ENCODE data around the gene EFR3B.

Gene EFR3B

DNA sequence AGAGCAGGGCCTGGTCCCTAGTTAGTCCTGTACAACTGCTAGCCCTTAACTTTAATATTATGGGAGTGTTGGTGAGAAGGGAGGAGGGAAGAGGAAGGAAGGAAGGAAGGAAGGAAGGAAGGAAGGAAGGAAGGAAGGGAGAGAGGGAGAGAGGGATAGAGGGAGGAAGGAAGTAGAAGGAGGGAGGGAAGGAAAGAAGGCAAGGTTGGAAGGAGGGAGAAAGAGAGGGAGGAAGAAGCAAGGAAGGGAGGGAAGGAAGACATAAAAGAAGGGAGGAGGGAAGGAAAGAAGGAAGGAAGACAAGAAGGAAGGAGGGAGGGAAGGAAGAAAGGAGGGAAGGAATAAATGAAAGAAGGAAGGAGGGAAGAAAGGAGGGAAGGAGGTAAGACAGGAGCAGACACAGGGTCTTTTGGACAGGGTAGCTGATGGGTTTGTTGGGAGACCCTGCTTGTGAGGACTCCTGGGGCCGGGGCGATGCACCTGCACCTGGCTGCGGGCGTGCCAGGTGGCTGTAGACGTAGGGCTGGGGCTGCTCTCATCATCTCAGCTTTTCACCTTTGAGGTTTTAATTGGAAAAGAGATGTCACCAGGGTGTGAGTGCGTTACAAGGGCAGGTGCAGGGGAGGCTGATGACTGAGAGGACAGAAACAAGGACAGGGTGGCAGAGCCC, 132.5 kb downstream of the EFR3B start:
- no peak overlapping the region for H3K27ac Mint-ChIP-seq (ENCODE audit: low read depth)
- DNase-seq (ENCODE audit: low spot score in 2 of 2) = no peak
- H3K27me3 Mint-ChIP-seq = peaks cover 84% of the 10 kb centered on the region
- no peaks in the 10 kb centered on the region for H3K9me3 Mint-ChIP-seq
- no peaks in the 10 kb centered on the region for H3K36me3 Mint-ChIP-seq (ENCODE audit: insufficient read depth)
- no peak overlapping the region for H3K4me3 Mint-ChIP-seq
- ATAC-seq (replicated peaks; ENCODE audit: extremely low read depth, poor library complexity, severe bottlenecking) = no peak
- H3K4me1 Mint-ChIP-seq = no peaks in the 10 kb centered on the region

DNA sequence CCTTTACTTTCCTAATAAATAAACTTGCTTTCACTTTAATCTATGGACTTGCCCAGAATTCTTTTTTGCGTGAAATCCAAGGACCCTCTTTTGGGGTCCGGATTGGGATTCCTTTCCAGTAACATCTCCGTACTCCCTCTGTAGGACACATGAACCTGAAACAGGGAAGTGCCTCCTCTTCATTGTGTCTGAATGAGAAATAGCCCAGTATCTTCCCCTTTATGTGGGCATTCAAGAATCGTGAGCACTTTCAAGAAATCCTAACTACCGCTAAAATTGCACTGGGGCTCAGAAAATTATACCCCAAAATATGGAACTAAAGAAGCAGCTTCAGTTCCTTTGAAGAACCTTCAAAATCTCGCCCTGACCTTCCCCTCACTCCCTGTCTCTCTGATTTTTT, 134.3 kb downstream of the EFR3B start:
- Mint-ChIP-seq H3K9me3 (no peaks in the 10 kb centered on the region), H3K36me3 (ENCODE audit: insufficient read depth) (no peaks in the 10 kb centered on the region), H3K27me3 (peaks cover 66% of the 10 kb centered on the region), H3K4me1 (no peaks in the 10 kb centered on the region), H3K4me3 (no peak overlapping the region), H3K27ac (ENCODE audit: low read depth) (no peak overlapping the region)
- ATAC-seq (replicated peaks; ENCODE audit: extremely low read depth, poor library complexity, severe bottlenecking) (no peak), DNase-seq (ENCODE audit: low spot score in 2 of 2) (no peak)

DNA sequence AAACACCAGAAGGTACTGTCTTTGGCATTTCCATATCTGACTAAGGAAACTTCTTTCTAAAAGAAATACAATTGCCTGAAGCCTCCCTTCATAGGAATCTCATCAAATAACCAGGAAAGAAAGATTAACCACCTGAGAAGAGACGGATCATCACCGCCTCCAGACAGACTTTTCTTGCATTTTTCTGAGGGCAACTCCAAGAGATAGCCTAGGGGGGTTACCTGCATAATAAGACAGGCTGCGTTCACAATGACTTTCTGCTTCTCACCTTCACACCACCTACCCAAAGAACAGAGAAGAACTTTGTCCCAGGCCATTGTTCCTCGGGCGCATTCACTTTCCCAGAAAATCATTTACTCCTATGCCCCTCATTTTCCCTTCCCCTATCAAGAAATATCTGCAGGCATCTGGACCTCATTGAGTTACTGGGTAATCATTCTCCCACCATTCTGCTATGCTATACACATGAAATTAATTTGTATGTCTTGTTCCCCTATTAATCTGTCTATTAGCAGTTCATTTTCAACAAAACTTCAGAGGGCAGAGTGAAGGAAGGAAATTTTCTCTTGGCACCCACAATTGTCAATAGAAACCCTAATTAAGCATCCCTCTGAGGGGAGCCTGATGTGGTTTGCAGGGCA, 134.8 kb downstream of the EFR3B start:
- no peak overlapping the region for H3K4me3 Mint-ChIP-seq

DNA sequence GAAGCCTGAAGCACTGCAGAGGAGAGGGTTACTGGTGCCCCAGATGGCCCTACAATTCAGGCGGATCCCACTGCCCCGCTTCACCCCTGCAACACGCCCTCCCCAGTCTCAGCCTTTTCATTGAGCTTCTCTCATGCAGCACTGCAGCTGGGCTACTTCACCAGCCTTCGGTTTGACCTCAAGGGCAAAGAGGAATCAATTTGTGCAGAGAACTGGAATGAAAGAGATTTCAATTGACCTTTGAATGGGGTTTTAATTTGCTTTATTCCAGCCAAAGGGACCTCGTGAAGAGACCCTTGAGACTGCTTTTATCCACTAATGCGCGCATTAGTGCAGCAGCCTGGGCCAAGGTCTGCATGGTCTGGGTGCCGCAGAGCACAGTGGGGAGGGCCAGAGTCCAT, 135.3 kb downstream of the EFR3B start:
- DNase-seq (ENCODE audit: low spot score in 2 of 2) (no peak), ATAC-seq (replicated peaks; ENCODE audit: extremely low read depth, poor library complexity, severe bottlenecking) (no peak)
- no peaks in the 10 kb centered on the region for H3K4me1 Mint-ChIP-seq
- no peak overlapping the region for H3K27ac Mint-ChIP-seq (ENCODE audit: low read depth)
- peaks cover 62% of the 10 kb centered on the region for H3K27me3 Mint-ChIP-seq
- no peak overlapping the region for H3K4me3 Mint-ChIP-seq
- H3K9me3 Mint-ChIP-seq = no peaks in the 10 kb centered on the region
- no peaks in the 10 kb centered on the region for H3K36me3 Mint-ChIP-seq (ENCODE audit: insufficient read depth)

More for the DNA sequence above, 134.8 kb downstream of the EFR3B start:
- H3K27me3 Mint-ChIP-seq = peaks cover 62% of the 10 kb centered on the region
- no peak overlapping the region for H3K27ac Mint-ChIP-seq (ENCODE audit: low read depth)
- no peak for ATAC-seq (replicated peaks; ENCODE audit: extremely low read depth, poor library complexity, severe bottlenecking)
- no peaks in the 10 kb centered on the region for H3K9me3 Mint-ChIP-seq
- DNase-seq (ENCODE audit: low spot score in 2 of 2) = no peak
- H3K36me3 Mint-ChIP-seq (ENCODE audit: insufficient read depth) = no peaks in the 10 kb centered on the region
- H3K4me1 Mint-ChIP-seq = no peaks in the 10 kb centered on the region

DNA sequence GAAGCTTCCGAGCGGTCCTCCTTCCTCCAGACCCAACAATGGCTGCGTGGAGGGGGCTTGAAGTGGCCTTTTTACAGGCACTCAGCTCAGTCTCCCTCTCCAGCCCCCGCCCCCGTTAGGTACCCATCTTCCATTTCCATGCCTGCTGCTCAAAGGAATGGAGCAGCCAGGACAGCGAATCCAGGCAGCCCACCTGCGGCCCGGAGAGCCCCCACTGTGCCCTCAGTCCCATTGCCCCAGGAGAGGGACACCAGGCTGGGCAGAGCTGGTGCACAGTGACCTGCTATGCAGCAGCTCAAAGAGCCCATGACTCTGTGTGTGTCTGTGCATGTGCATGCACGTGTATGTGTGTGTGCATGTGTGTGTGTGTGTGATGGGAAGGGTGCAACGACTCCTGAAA, 137.1 kb downstream of the EFR3B start:
- Mint-ChIP-seq H3K9me3 (no peaks in the 10 kb centered on the region), H3K27me3 (peaks cover 46% of the 10 kb centered on the region), H3K27ac (ENCODE audit: low read depth) (no peak overlapping the region), H3K4me1 (no peaks in the 10 kb centered on the region), H3K4me3 (no peak overlapping the region), H3K36me3 (ENCODE audit: insufficient read depth) (no peaks in the 10 kb centered on the region)
- DNase-seq (ENCODE audit: low spot score in 2 of 2) (no peak), ATAC-seq (replicated peaks; ENCODE audit: extremely low read depth, poor library complexity, severe bottlenecking) (no peak)

DNA sequence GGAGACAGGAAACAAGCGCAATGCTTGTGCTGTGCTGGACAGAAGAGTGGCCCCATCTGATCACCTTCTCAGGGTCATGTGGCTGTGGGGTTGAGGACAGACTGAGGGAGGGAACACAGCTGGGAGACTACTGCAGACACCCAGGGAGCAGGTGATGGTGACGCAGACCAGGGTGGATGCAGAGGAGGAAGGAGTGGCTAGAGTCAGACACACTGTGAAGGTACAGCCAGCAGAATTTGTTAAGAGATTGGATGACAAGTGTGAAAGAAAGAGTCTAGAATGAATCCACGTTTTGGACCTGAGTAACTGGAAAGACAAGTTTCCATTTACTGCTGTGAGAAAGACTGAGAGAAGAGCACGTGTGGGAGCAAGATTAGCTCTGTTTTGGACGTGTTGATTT, 142.4 kb downstream of the EFR3B start:
- Mint-ChIP-seq H3K4me1 (no peaks in the 10 kb centered on the region), H3K36me3 (ENCODE audit: insufficient read depth) (no peaks in the 10 kb centered on the region), H3K27ac (ENCODE audit: low read depth) (no peak overlapping the region), H3K9me3 (no peaks in the 10 kb centered on the region), H3K27me3 (peaks cover 11% of the 10 kb centered on the region), H3K4me3 (no peak overlapping the region)
- DNase-seq (ENCODE audit: low spot score in 2 of 2) (no peak), ATAC-seq (replicated peaks; ENCODE audit: extremely low read depth, poor library complexity, severe bottlenecking) (no peak)

DNA sequence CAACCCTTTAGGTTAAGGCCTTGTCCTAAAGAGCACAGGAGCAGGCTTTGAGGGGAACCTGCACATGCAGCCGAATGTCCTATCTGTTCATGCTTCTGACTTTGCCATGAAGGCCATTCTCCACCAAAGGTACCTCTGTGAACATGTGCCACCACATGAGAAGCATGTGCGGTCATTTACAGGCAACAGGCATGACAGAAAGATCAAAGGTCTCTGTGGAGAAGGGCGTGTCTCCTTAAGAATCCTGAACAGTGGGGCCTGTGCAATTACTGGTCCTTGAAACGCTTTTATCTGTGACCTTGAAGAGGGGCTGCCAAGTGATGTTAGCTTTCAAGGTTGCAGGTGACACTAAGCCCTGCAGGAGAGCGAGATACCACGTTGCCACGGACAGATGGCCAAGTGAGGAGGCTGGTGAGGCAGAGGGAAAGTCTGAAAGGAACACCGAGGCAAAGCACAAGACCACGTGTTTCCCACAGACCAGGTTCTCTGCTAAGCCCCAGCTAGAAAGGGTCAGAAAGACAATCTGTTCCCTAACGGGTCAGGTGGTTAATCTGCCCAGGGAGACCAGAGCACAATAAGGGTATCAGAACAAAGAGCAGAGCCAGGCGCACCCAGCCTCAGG, 146.0 kb downstream of the EFR3B start:
- no peak for ATAC-seq (replicated peaks; ENCODE audit: extremely low read depth, poor library complexity, severe bottlenecking)
- no peak for DNase-seq (ENCODE audit: low spot score in 2 of 2)
- H3K27ac Mint-ChIP-seq (ENCODE audit: low read depth) = no peak overlapping the region
- H3K4me1 Mint-ChIP-seq = no peaks in the 10 kb centered on the region
- H3K27me3 Mint-ChIP-seq = peaks cover 9% of the 10 kb centered on the region
- no peaks in the 10 kb centered on the region for H3K9me3 Mint-ChIP-seq
- no peaks in the 10 kb centered on the region for H3K36me3 Mint-ChIP-seq (ENCODE audit: insufficient read depth)
- H3K4me3 Mint-ChIP-seq = no peak overlapping the region

DNA sequence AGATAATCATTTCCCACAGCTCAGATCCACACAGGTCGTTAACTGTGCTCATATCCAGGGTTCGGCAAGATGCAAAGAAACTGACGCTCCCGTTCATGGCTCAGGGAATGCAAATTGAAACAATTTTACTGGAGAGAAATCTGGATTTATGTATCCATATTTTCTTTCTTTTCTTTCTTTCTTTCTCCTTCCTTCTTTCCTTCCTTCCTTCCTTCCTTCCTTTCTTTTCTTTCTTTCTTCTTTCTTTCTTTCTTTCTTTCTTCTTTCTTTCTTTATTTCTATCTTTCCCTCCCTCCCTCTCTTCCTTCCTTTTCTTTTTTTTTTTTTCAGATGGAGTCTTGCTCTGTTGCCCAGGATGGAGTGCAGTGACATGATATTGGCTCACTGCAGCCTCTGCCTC, 146.5 kb downstream of the EFR3B start:
- H3K4me1 Mint-ChIP-seq = no peaks in the 10 kb centered on the region
- H3K36me3 Mint-ChIP-seq (ENCODE audit: insufficient read depth) = no peaks in the 10 kb centered on the region
- no peak overlapping the region for H3K4me3 Mint-ChIP-seq
- no peaks in the 10 kb centered on the region for H3K9me3 Mint-ChIP-seq
- DNase-seq (ENCODE audit: low spot score in 2 of 2) (no peak), ATAC-seq (replicated peaks; ENCODE audit: extremely low read depth, poor library complexity, severe bottlenecking) (no peak)
- H3K27ac Mint-ChIP-seq (ENCODE audit: low read depth) = no peak overlapping the region
- peaks cover 9% of the 10 kb centered on the region for H3K27me3 Mint-ChIP-seq

DNA sequence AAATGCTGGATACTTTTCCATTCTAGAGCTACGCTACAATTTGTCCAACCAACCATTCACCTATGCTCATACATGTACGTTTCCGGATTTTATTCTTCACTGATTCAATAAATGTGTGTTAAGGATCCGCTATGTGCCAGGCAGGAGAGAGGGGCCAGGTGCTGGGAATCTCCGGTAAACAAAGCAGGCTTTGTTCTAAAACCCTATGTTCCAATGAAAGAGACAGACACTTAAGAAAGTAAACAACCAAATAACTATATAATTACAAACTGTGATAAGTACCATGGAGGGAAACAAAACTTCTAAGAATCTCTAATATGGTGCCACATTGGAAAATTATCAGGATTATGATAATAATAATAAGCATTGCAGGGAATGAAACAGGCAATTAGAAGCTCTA, 148.7 kb downstream of the EFR3B start:
- ATAC-seq (replicated peaks; ENCODE audit: extremely low read depth, poor library complexity, severe bottlenecking) (no peak), DNase-seq (ENCODE audit: low spot score in 2 of 2) (no peak)
- Mint-ChIP-seq H3K4me3 (no peak overlapping the region), H3K36me3 (ENCODE audit: insufficient read depth) (no peaks in the 10 kb centered on the region), H3K27me3 (peaks cover 9% of the 10 kb centered on the region), H3K27ac (ENCODE audit: low read depth) (no peak overlapping the region), H3K9me3 (no peaks in the 10 kb centered on the region), H3K4me1 (no peaks in the 10 kb centered on the region)

DNA sequence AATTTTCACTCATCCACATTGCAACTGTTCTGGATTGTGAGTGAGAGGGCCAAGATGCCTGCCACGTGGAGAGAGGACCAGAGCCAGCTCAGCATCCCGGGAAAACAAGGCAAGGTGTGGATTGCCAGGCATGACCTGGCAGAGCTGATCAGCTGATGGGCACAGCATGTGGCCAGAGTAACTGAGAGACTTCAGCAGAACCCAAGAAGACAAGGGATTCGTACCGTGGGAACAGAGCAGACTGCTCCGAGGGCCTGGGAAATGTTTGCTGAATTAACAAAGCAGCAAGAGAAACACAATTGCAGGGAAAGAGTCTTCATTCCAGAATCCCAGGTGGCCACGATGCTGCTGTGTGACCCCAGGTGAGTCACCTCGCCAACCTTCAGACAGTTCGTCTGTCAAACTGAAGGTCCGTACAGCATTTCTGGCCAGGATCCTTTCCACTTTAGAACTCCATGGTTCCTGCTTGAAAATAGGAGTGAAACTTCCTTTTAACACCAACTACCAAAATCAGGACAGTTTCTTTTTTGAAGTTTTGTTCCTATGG, 152.8 kb downstream of the EFR3B start:
- Mint-ChIP-seq H3K27ac (ENCODE audit: low read depth) (no peak overlapping the region), H3K36me3 (ENCODE audit: insufficient read depth) (peaks cover 2% of the 10 kb centered on the region), H3K9me3 (no peaks in the 10 kb centered on the region), H3K4me3 (no peak overlapping the region), H3K27me3 (no peaks in the 10 kb centered on the region), H3K4me1 (peaks cover 5% of the 10 kb centered on the region)
- no peak for ATAC-seq (replicated peaks; ENCODE audit: extremely low read depth, poor library complexity, severe bottlenecking)
- DNase-seq (ENCODE audit: low spot score in 2 of 2) = no peak

DNA sequence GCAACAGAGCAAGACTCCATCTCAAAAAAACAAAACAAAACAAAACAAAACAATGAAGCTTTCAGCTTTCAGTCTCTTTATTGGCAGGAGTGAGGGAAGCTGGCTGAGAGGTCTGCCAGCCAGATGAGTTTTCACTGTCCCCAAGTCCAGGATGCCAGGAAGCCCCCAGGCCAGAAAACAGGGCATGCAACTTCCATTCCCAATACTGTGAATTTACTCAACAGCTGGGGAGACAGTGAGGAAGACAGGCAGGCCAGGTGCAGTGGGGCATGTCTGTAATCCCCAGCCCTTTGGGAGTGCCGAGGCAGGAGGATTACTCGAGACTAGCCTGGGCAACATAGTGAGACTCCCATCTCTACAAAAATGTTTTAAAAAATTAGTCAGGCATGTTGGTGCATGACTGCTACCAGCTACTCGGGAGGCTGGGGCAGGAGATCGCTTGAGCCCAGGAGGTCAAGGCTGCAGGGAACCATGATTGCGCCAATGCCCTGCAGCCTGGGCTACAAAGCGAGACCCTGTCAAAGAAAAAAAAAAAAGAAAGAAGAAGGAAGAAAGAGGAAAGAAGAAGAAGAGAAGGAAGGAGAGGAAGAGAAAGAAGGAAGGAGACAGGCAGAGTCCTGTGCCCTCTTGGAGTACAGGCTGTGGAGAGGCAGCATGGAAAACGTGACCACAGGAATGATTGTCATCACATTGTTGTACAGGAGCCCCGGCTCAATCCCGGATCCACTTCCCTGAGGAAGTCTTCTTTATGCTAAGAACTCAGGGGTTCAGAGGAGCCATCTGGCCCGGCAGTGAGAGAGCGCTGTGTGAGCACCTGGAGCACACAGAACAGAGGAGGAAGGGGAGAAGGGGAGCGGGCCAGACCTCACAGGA, 155.7 kb downstream of the EFR3B start:
- no peak for ATAC-seq (replicated peaks; ENCODE audit: extremely low read depth, poor library complexity, severe bottlenecking)
- Mint-ChIP-seq H3K36me3 (ENCODE audit: insufficient read depth) (peaks cover 2% of the 10 kb centered on the region), H3K27ac (ENCODE audit: low read depth) (no peak overlapping the region), H3K27me3 (no peaks in the 10 kb centered on the region), H3K4me1 (peaks cover 5% of the 10 kb centered on the region), H3K9me3 (no peaks in the 10 kb centered on the region), H3K4me3 (no peak overlapping the region)
- no peak for DNase-seq (ENCODE audit: low spot score in 2 of 2)

DNA sequence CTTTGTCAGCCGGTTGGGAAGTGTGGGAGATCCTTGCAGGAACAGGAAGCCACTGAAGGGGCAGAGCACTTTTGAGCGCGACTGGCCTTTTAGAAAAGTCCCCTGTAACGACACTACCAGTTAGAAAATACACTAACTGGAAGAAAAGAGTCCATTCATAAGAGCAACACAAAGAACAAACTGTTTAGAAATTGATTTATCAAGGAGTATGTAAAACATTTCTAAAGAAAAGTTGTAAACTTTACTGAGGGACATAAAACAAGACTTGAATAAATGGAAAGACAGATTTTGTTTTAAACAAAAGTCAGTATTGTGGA, 156.3 kb downstream of the EFR3B start:
- no peak overlapping the region for H3K27ac Mint-ChIP-seq (ENCODE audit: low read depth)

More for the DNA sequence above, 156.3 kb downstream of the EFR3B start:
- ATAC-seq (replicated peaks; ENCODE audit: extremely low read depth, poor library complexity, severe bottlenecking) (no peak), DNase-seq (ENCODE audit: low spot score in 2 of 2) (no peak)
- Mint-ChIP-seq H3K4me1 (peaks cover 5% of the 10 kb centered on the region), H3K27me3 (no peaks in the 10 kb centered on the region), H3K36me3 (ENCODE audit: insufficient read depth) (peaks cover 2% of the 10 kb centered on the region), H3K4me3 (no peak overlapping the region), H3K9me3 (no peaks in the 10 kb centered on the region)
